GM18519 (cell line): Measurements from ENCODE around the gene RNF111.

ENCODE experiments used
- ATAC-seq: cut with Tn5 transposase; IDR thresholded peaks from one replicate; pipeline ENCODE4 v1.9.1; 2021; ENCODE audit warnings: mild to moderate bottlenecking, moderate library complexity; ENCODE audit not compliant: unreplicated experiment, low FRiP score

Gene RNF111

DNA sequence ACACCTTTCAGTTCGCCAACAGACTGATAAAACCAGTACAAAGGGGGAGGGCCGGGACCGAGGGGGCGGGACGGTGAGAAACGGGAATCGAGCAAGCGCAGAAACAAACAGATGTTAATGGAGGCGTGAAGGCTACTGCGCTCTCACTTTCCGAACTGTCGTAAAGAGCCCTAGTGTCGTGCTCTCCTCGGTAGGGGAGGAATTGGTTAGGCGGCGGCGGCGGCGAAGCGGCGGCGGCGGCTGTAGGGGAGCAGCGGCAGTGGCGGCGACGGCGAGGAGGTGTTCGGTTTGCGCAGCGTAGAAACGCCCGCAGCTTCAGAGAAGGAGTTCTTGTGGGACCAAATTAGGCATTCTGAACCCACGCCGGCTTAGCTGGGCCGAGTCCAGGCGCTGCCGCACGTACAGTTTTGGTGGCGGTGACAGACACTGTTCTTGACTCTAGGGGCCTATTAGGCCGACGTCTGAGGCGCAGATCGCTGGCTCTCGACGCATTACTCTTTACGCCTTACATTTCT lies at the start of gene RNF111:
Gene RNF111 (plus strand): TSS at position 173 of the 515 bp plus-strand sequence. CDS start 43,160 bp downstream, outside the sequence.
- peak; percentile 56 for ATAC-seq

DNA sequence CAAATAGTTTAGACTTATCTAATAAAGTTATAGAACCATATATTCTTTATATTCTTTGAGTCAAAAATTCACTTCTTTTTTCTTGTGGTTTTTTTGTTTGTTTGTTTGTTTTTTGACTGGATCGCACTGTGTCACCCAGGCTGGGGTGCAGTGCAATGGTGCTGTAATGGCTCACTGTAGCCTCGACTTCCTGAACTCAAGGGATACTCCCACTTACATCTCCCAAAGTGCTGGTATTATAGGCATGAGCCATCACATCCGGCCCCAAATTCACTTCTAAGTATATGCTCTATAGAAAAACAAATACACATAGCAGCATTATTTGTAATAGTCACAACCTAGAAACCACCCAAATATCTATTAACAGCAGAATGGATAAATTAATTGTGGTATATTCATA lies 40.3 kb upstream of the RNF111 start:
- no peak for ATAC-seq

- ATAC-seq, result no peak
Observed at GRCh38 chr15:58951388-58952007, 36.0 kb upstream of the RNF111 start.

DNA sequence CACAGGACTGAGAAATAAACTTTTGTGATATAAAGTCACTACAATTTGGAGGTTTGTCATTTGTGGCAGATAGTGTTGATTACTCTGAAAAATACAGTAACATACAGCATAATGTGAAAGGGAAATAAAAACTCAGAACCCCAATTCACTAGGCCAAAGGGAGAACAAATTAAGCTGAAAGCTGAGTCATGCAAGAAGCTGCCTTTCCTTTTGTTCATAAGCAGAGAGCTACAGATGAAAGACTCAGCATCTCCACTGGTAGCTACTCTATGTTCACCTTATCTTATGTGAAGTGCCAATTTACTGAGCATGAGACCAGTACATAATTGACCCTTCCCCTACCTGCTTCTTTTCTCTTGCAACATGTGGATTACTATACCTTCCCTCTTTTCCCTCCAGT lies 34.7 kb upstream of the RNF111 start:
- no peak for ATAC-seq

DNA sequence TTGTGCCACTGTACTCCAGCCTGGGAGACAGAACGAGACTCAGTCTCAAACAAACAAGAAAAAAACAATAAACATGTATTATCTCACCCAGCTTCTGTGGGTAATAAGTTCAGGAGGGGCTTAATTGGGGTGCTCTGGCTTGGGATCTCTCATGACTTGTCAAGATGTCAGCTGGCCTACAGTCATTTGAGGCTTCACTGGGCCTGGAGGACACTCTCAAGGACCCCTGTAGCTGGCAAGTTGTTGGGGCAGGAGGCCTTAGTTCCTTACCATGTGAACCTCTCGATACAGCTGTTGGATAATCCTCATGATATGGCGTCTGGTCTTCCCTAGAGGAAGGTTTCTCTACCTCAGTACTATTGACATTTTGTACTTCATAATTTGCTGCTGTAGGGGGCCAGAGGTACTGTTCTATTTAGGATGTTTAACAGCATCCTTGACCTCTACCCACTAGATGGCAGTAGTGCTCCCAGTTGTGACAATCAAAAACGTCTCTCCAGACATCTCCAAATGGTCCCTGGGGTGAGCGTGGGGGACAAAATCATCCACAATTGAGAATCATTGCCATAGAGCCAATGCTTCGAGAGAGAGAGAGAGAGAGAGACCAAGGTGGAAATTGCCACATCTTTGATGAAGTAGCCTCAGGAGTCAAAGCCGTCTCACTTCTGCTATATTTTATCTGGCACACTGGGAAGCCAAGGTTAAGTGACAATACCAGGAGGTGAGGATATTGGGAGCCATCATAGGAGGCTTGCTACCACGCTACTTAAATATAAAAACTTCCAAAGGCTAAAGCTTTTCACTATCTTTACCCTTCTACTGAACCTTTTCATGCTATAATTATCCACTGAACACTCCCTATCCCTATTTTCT lies 30.1 kb upstream of the RNF111 start:
- ATAC-seq, result no peak

- ATAC-seq, result no peak
Observed at GRCh38 chr15:58958811-58959210, 28.7 kb upstream of the RNF111 start.

DNA sequence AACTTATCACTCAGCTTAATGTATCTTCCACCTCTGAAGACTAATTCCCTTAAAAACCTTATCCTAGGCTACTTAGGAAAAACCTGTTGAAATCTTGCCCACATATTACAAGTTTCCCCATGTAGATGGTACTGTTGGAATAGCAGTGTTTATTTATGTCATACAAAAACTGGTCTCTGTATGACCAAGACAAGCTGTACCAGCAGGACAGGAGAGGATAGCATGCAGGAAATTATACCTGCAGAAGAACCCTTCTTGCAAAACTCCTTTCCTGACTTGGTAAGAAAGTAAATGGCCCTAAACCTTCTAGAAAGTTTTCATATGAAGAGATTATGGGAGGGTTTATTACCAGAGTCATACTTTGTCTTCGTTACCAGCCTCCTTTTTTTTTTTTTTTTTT lies 25.3 kb upstream of the RNF111 start:
- ATAC-seq, result no peak

- no peak for ATAC-seq
Observed at GRCh38 chr15:58962662-58963565, 24.5 kb upstream of the RNF111 start.

DNA sequence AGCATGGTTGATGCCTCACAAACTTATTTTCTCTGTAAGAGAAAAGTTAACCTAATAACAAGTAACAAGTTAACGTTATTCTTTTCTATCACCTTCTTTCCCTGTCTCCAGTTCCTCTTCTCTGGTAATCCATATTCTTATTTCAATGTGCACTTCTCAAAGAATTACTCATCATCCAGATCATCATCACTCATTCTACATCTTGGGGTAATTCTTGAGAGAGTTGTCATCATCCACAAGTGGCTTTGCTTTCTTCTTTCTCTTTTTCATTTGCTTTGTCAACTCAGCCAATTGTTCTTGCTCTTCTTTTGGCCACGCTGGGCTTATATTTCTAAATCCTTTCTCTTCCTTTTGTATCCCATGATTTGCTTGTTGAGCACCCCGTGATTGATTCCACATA lies 20.8 kb upstream of the RNF111 start:
- ATAC-seq, result no peak

- ATAC-seq, result no peak
Observed at GRCh38 chr15:58967479-58967878, 20.0 kb upstream of the RNF111 start.

- ATAC-seq, result no peak
Observed at GRCh38 chr15:58977887-58978286, 9.6 kb upstream of the RNF111 start.

DNA sequence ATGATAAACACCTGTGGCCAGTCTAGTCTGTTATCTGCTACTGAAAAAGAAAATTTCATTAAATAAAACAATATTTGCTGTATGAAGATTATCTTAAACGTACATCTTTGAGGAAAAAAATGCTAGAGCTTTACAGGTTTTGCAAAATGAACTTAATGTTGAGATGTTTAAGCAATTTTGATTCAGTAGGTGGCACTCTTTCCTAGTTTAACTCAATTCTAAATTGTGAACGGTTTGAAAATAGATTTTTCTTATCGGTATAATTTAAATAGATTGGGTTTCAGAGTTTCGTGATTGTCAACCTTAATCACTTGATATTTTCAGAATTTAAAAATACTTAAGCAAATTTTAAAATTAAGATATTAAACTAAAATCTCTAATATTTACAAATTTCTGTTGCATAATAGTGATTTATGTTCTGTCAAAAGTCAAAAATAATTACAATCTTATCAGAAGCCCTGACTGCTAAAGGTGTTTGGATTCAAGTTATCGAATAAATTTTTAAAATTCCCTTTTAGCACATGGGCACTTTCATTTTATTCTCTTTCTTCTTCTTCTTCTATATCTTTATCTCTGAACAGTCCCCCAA lies 7.0 kb upstream of the RNF111 start:
- ATAC-seq, result no peak

DNA sequence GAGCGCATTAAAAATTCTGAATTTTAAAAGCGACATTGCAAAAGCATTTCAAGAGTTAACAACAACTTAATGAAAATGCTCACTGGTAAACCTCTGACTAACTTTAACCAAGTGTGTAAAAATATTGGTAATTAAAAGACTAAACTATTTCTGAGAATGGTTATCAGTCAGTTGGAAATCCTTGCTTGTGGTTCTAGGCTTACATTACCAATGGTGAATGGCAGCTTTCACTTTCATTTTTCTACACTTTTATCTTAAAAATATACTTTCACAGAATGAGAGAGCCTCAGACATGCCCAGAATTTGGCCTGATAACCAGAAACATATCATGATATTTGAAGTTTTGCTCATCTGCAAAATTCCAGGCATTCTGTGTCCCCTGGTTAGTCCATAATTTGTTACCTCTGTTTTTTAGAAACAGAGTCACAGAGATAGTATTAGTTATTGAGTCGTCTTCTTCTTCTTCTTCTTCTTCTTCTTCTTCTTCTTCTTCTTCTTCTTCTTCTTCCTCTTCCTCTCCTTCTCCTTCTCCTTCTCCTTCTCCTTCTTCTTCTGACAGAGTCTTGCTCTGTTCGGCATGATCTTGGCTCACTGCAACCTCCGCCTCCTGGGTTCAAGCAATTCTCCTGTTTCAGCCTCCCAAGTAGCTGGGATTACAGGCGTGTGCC lies 5.5 kb upstream of the RNF111 start:
- ATAC-seq, result no peak

DNA sequence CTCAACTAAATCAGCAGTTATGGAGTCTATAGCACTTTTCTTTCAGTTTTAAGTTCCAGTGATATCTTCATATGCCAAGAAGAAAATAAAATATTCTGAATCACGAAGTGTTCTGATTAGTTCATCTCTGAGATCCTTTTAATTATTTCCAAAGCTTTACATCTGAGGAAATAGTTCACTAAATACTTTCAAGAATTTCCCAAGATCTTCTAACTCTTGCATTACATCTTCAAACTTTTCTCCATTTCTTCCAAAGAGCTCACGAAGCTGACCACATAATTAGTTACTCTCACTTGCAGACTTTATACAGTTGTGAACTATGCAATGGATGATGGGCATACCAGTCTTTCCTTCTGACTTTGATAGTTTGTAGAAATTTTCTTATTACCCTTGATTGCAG lies 4.2 kb upstream of the RNF111 start:
- no peak for ATAC-seq

- ATAC-seq, result no peak
Observed at GRCh38 chr15:58985443-58985842, 2.0 kb upstream of the RNF111 start.

GRCh38 chr15:58987036-58987435 lies 427 bp upstream of the RNF111 start:
- ATAC-seq, result no peak

GRCh38 chr15:58988006-58988785 lies 733 bp downstream of the RNF111 start:
- peak; percentile 13 for ATAC-seq

- no peak for ATAC-seq
Observed at GRCh38 chr15:58992181-58992580, 4.7 kb downstream of the RNF111 start.

- ATAC-seq, result no peak
Observed at GRCh38 chr15:58994906-58995453, 7.5 kb downstream of the RNF111 start.
